Measurements from ENCODE around the gene ARHGEF38.

ARHGEF38 gene

GRCh38 chr4:105558277-105558676 is 5.9 kb downstream of the ARHGEF38 start:
- Histone ChIP-seq H3K4me3 (replicated peaks; ENCODE audit: insufficient read depth, low read length) (no peak overlapping the region), H3K27me3 (ENCODE audit: insufficient read depth, poor library complexity, severe bottlenecking) (no peaks in the 10 kb centered on the region), H3K27ac (replicated peaks) (no peak overlapping the region)
- TF ChIP-seq SPI1 (IDR thresholded peaks at IDR 0.05; ENCODE audit: borderline replicate concordance, low read depth), result no peak
- TF ChIP-seq GABPA (IDR thresholded peaks at IDR 0.05; ENCODE audit: low read depth), result no peak
- TF ChIP-seq POLR2AphosphoS5 (IDR thresholded peaks at IDR 0.05; ENCODE audit: low read depth), result no peak
- TF ChIP-seq, protein P1, sequence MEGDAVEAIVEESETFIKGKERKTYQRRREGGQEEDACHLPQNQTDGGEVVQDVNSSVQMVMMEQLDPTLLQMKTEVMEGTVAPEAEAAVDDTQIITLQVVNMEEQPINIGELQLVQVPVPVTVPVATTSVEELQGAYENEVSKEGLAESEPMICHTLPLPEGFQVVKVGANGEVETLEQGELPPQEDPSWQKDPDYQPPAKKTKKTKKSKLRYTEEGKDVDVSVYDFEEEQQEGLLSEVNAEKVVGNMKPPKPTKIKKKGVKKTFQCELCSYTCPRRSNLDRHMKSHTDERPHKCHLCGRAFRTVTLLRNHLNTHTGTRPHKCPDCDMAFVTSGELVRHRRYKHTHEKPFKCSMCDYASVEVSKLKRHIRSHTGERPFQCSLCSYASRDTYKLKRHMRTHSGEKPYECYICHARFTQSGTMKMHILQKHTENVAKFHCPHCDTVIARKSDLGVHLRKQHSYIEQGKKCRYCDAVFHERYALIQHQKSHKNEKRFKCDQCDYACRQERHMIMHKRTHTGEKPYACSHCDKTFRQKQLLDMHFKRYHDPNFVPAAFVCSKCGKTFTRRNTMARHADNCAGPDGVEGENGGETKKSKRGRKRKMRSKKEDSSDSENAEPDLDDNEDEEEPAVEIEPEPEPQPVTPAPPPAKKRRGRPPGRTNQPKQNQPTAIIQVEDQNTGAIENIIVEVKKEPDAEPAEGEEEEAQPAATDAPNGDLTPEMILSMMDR (IDR thresholded peaks at IDR 0.05; ENCODE audit: insufficient read depth, low read length), result no peak
- TF ChIP-seq, protein P2, sequence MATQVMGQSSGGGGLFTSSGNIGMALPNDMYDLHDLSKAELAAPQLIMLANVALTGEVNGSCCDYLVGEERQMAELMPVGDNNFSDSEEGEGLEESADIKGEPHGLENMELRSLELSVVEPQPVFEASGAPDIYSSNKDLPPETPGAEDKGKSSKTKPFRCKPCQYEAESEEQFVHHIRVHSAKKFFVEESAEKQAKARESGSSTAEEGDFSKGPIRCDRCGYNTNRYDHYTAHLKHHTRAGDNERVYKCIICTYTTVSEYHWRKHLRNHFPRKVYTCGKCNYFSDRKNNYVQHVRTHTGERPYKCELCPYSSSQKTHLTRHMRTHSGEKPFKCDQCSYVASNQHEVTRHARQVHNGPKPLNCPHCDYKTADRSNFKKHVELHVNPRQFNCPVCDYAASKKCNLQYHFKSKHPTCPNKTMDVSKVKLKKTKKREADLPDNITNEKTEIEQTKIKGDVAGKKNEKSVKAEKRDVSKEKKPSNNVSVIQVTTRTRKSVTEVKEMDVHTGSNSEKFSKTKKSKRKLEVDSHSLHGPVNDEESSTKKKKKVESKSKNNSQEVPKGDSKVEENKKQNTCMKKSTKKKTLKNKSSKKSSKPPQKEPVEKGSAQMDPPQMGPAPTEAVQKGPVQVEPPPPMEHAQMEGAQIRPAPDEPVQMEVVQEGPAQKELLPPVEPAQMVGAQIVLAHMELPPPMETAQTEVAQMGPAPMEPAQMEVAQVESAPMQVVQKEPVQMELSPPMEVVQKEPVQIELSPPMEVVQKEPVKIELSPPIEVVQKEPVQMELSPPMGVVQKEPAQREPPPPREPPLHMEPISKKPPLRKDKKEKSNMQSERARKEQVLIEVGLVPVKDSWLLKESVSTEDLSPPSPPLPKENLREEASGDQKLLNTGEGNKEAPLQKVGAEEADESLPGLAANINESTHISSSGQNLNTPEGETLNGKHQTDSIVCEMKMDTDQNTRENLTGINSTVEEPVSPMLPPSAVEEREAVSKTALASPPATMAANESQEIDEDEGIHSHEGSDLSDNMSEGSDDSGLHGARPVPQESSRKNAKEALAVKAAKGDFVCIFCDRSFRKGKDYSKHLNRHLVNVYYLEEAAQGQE (IDR thresholded peaks at IDR 0.05; ENCODE audit: insufficient replicate concordance, low read depth), result no peak
- DNase-seq (ENCODE audit: low read depth in 1 of 2, low spot score in 1 of 2), result no peak

- no peak for DNase-seq (ENCODE audit: low read depth in 1 of 2, low spot score in 1 of 2)
- Histone ChIP-seq H3K27me3 (ENCODE audit: insufficient read depth, poor library complexity, severe bottlenecking) (no peaks in the 10 kb centered on the region), H3K27ac (replicated peaks) (no peak overlapping the region), H3K4me3 (replicated peaks; ENCODE audit: insufficient read depth, low read length) (no peak overlapping the region)
- TF ChIP-seq, protein P2 (IDR thresholded peaks at IDR 0.05; ENCODE audit: insufficient replicate concordance, low read depth), result no peak
- TF ChIP-seq, protein P1 (IDR thresholded peaks at IDR 0.05; ENCODE audit: insufficient read depth, low read length), result no peak
- TF ChIP-seq GABPA (IDR thresholded peaks at IDR 0.05; ENCODE audit: low read depth) (no peak), SPI1 (IDR thresholded peaks at IDR 0.05; ENCODE audit: borderline replicate concordance, low read depth) (no peak), POLR2AphosphoS5 (IDR thresholded peaks at IDR 0.05; ENCODE audit: low read depth) (no peak)
These were observed 8.0 kb downstream of the ARHGEF38 start for GRCh38 chr4:105560421-105560848.

GRCh38 chr4:105563352-105563751 is 10.9 kb downstream of the ARHGEF38 start:
- no peak for DNase-seq (ENCODE audit: low read depth in 1 of 2, low spot score in 1 of 2)
- no peak overlapping the region for H3K27ac ChIP-seq (replicated peaks)
- H3K27me3 ChIP-seq (ENCODE audit: insufficient read depth, poor library complexity, severe bottlenecking), result no peaks in the 10 kb centered on the region
- no peak overlapping the region for H3K4me3 ChIP-seq (replicated peaks; ENCODE audit: insufficient read depth, low read length)
- TF ChIP-seq, protein P1 (IDR thresholded peaks at IDR 0.05; ENCODE audit: insufficient read depth, low read length), result no peak
- TF ChIP-seq, protein P2 (IDR thresholded peaks at IDR 0.05; ENCODE audit: insufficient replicate concordance, low read depth), result no peak
- TF ChIP-seq POLR2AphosphoS5 (IDR thresholded peaks at IDR 0.05; ENCODE audit: low read depth), result no peak
- no peak for TF ChIP-seq SPI1 (IDR thresholded peaks at IDR 0.05; ENCODE audit: borderline replicate concordance, low read depth)
- no peak for TF ChIP-seq GABPA (IDR thresholded peaks at IDR 0.05; ENCODE audit: low read depth)

All from HL-60 (cell line).